ENCODE results near the gene PLEKHM3.
"Not testable (repeated sequence)": the region's sequence is repeated elsewhere in the genome, so short reads cannot be mapped to it uniquely, and the experiment has no call there.

The PLEKHM3 gene

DNA sequence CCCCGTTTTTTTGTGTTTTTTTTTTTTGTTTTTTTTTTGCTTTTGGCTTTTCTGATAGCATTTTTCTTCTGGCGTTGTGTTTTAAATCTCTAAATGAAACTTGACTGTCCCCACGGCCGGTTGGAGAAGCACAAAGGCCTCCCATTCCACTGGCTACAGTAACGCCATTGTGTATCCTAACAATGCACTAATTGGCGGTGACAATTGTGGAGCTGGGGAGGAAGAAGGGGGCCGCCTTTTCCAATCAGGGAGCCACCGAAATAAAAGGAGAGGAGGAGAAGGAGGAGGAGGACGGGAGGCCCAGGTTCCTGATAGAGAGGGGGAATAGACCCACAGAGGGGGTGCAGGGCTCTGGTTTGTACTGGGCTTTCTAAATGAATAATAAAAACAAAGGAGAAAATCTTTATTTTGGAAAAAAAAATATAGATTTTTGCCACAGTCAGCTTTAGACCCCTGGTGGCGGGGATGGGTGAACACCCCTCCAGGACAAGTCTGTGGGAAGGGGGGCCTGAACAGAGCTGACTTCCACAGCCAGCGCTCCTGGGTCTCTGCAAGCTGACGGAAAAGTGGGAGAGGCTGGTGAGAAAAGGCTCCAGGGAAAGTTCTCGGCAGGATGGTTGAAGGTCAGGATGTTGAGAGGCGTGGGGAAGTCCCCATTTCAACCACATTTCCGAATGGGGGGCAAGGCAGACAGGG lies 212.0 kb downstream of the PLEKHM3 start:
- no peak overlapping the region for H3K4me3 ChIP-seq (ENCODE audit: low read depth, low read length)
- DNase-seq (ENCODE audit: low read depth): no peak

DNA sequence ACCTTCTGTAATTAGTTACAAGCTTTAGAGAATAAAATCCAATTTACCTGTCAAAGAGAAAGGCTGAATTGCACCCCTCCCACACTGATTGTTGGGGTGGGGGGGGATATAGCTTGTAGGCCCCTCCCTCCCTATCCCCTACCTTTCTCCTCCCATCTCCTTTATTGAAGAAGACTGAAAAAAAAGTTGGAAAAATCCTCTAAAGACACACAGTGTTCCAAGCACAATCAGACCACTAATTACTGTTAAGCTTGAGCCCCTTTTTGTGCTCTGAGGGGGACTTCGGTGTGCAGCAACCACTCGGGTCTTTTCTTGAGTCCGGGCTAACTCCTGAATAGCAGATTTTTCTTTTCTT lies 212.6 kb downstream of the PLEKHM3 start:
- H3K4me3 ChIP-seq (ENCODE audit: low read depth, low read length): no peak overlapping the region

GRCh38 chr2:207812058-207812725 lies 213.1 kb downstream of the PLEKHM3 start:
- no peak overlapping the region for H3K4me3 ChIP-seq (ENCODE audit: low read depth, low read length)
- no peak for DNase-seq (ENCODE audit: low read depth)

More for the DNA sequence above, 212.6 kb downstream of the PLEKHM3 start:
- DNase-seq (ENCODE audit: low read depth): no peak

DNA sequence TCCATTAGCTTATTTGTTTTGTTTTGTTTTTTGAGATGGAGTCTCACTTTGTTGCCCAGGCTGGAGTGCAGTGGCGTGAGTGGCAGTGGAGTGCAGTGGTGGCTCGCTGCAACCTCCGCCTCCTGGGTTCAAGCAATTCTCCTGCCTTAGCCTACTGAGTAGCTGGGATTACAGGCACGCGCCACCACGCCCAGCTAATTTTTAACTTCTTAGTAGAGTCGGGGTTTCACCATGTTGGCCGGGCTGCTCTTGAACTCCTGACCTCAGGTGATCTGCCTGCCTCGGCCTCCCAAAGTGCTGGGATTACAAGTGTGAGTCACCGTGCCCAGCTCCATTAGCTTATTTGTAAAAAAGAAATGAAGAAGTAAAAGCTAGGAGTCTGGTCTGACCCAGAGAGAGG lies 213.7 kb downstream of the PLEKHM3 start:
- H3K4me3 ChIP-seq (ENCODE audit: low read depth, low read length); DNase-seq (ENCODE audit: low read depth): not testable (repeated sequence)

DNA sequence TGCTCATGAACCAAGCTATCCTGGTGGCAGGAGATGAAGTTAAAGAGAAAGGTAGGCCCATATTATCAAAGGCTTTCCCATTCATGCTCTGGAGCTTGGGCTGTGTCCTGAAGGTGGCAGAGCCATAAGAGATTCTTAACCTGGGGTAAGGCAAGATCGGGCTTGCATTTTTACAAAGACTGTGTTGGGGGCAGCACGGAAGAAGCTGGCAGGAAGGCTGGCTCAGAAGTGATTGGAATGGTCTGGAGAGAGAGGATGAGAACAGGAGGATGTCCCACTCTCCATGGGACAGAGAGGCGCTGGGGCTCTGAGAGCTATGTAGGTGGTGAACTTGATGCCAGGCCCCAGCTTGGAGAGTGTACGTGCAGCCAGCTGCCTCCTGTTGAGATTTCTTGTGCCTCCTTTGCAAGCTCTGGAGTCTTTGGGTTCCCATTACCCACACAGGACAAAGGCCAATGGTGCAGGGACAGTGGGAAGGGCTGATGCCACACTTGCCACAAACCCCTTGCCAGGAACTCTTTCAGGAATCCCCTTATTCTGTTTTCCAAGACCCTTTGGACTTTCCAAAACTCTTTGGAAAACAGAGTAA lies 215.0 kb downstream of the PLEKHM3 start:
- no peak overlapping the region for H3K4me3 ChIP-seq (ENCODE audit: low read depth, low read length)
- DNase-seq (ENCODE audit: low read depth): no peak

- H3K4me3 ChIP-seq (ENCODE audit: low read depth, low read length): no peak overlapping the region
- no peak for DNase-seq (ENCODE audit: low read depth)
Observed at GRCh38 chr2:207808119-207808518, 217.2 kb downstream of the PLEKHM3 start.

DNA sequence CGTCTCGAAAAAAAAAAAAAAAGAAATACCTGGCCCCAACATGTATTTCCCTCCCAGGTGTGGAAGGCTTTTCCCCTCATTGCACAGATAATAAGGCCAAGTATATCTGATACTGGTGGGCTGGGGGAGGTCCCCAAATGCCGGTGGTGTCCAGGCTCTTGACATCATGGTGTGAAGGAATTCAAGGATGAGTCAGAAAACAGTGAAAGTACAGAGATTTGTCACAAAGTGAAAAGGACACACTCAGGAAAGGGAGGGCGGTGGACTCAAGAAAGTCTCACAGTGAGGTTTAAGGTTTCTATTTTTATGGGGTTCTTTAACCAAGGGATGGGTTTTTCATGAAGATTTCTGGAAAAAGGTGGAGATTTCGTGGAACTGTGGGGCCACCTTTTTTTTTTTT lies 217.8 kb downstream of the PLEKHM3 start:
- no peak overlapping the region for H3K4me3 ChIP-seq (ENCODE audit: low read depth, low read length)
- DNase-seq (ENCODE audit: low read depth): no peak

DNA sequence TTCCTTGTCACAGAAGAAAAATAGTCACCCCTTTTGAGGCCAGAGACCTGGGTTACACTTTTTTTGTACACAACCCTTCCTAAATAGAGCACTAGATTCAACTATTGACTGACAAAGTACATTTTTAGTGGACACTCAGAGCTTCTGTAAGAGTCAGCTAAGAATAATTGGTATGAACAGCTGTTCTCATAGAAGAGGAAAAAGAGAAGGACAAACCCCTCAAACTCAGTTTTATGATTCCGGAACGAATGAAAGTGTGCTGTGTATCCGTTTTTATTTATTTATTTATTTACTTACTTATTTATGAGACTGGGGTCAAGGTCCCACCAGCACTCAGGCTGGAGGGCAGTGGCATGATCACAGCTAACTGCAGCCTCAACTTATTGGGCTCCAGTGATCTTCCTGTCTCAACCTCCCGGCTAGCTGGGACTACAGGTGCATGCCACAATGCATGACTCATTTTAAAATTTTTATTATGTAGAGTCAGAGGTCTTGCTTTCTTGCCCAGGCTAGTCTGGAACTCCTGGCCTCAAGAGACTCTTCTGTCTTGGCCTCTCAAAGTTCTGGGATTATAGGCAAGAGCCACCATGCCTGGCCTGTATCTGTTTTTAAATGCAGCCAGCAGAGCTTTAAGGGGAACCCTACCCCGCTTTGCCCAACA lies 219.6 kb downstream of the PLEKHM3 start:
- no peak overlapping the region for H3K4me3 ChIP-seq (ENCODE audit: low read depth, low read length)
- no peak for DNase-seq (ENCODE audit: low read depth)

DNA sequence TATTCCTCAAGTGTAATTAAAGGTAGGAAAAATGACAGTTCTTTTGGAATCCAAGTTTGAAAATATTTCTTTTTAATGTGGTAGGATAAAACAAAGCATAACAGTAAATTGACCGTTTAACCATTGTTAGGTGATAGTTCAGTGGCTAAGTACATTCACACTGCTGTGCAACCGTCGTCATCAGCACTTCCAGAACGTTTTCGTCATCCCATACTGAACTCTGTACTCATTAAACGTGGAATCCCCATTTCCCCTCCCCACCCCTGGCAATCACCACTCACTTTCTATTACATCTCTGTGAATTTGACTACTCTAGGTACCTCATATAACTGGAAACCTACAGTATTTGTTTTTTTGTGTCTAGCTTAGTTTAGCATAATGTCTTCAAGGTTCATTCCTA lies 222.7 kb downstream of the PLEKHM3 start:
- H3K4me3 ChIP-seq (ENCODE audit: low read depth, low read length): no peak overlapping the region
- no peak for DNase-seq (ENCODE audit: low read depth)

DNA sequence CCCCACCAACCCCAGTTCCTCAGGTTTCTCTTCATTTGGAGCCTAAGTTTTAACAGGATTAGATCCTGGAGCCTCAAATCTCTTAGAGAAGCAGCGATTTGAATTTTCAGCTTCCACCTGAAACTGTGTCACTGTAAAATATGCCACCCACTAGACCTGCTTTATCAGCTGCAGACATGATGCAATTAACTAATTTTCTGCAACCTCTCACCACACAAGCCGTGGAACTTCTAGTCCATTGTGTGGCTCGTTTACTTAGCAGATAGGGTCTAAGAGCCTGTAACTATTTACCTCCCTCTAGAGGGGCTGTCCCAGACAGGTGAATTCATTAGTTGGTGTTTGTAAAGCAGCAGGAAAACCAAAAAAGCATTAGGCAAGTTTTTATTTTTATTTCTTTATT lies 224.1 kb downstream of the PLEKHM3 start:
- no peak for DNase-seq (ENCODE audit: low read depth)
- no peak overlapping the region for H3K4me3 ChIP-seq (ENCODE audit: low read depth, low read length)

GRCh38 chr2:207796585-207797350 lies 228.6 kb downstream of the PLEKHM3 start:
- H3K4me3 ChIP-seq (ENCODE audit: low read depth, low read length): no peak overlapping the region
- no peak for DNase-seq (ENCODE audit: low read depth)

DNA sequence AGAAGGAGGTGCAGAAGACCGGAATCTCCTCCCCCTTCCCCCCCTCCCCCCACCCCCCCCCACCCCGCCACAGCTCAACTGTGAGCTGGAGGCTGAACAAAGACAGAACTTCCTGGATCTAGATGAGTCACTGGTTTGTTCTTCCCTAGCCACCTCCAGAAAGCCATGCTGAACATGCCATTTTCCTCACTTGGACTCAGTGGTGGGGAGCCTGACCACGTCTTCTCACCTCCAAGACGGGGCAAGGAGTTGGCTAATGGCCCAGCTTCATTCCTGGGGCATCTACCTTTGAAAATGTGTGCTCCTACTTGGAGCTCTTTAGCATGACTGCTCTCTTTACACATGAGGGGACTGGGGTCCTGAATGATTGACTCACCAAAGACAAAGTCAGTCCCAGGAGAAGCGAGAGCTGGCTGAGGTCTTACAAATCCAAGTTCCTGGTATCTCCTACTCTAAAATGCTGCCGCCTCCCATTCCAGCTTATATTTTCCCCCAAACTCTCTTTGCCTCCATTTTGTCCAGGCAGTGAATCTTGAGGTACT lies 233.0 kb downstream of the PLEKHM3 start:
- H3K4me3 ChIP-seq (ENCODE audit: low read depth, low read length): no peak overlapping the region
- DNase-seq (ENCODE audit: low read depth): peak; percentile 26

GRCh38 chr2:207791579-207792243 lies 233.6 kb downstream of the PLEKHM3 start:
- DNase-seq (ENCODE audit: low read depth): no peak
- no peak overlapping the region for H3K4me3 ChIP-seq (ENCODE audit: low read depth, low read length)

- DNase-seq (ENCODE audit: low read depth): no peak
- no peak overlapping the region for H3K4me3 ChIP-seq (ENCODE audit: low read depth, low read length)
Observed at GRCh38 chr2:207790898-207791297, 234.4 kb downstream of the PLEKHM3 start.

GRCh38 chr2:207787800-207788199 lies 237.5 kb downstream of the PLEKHM3 start:
- H3K4me3 ChIP-seq (ENCODE audit: low read depth, low read length): no peak overlapping the region
- no peak for DNase-seq (ENCODE audit: low read depth)

- H3K4me3 ChIP-seq (ENCODE audit: low read depth, low read length): no peak overlapping the region
- DNase-seq (ENCODE audit: low read depth): no peak
Observed at GRCh38 chr2:207787017-207787416, 238.3 kb downstream of the PLEKHM3 start.

GRCh38 chr2:207784898-207785297 lies 240.4 kb downstream of the PLEKHM3 start:
- no peak for DNase-seq (ENCODE audit: low read depth)
- no peak overlapping the region for H3K4me3 ChIP-seq (ENCODE audit: low read depth, low read length)

- no peak overlapping the region for H3K4me3 ChIP-seq (ENCODE audit: low read depth, low read length)
- DNase-seq (ENCODE audit: low read depth): no peak
Observed at GRCh38 chr2:207783514-207783913, 241.8 kb downstream of the PLEKHM3 start.

Data from skeletal muscle cell (primary cell).